ENCODE data around the gene DPH6. TPM values are rescaled to one million over a fixed set of nuclear protein-coding genes. Genes with fewer than 3 reads are reported as not detected.

DPH6 gene
- total RNA-seq, 1 donor from 2014 or later, result 41.1 TPM

GRCh38 chr15:35427091-35427490 is 118.9 kb downstream of the DPH6 start:
- Histone ChIP-seq H2AFZ (replicated peaks) (no peak overlapping the region), H4K20me1 (ENCODE audit: low read depth) (no peaks in the 10 kb centered on the region), H3K9ac (no peak overlapping the region), H3K4me2 (no peak overlapping the region), H3K27ac (no peak overlapping the region), H3K36me3 (no peaks in the 10 kb centered on the region), H3K4me1 (no peaks in the 10 kb centered on the region), H3K79me2 (ENCODE audit: low read depth) (no peaks in the 10 kb centered on the region), H3K4me3 (no peak overlapping the region), H3K9me3 (ENCODE audit: low read depth) (no peaks in the 10 kb centered on the region), H3F3A (ENCODE audit: low read depth) (no peaks in the 10 kb centered on the region), H3K27me3 (no peaks in the 10 kb centered on the region)
- Mint-ChIP-seq H3K27ac (no peak overlapping the region), H3K36me3 (peaks cover 2% of the 10 kb centered on the region), H3K27me3 (ENCODE audit: insufficient read depth, low read depth) (no peaks in the 10 kb centered on the region), H3K4me3 (no peak overlapping the region), H3K4me1 (peaks cover 8% of the 10 kb centered on the region), H3K9me3 (no peaks in the 10 kb centered on the region)
- no peak for DNase-seq (ENCODE audit: low spot score)
- no peak for TF ChIP-seq EZH2phosphoT487 (IDR thresholded peaks at IDR 0.05)
- TF ChIP-seq CTCF (IDR thresholded peaks at IDR 0.05), result no peak
- no peak for TF ChIP-seq EZH2 (IDR thresholded peaks at IDR 0.05)

- Histone ChIP-seq H3K4me2 (no peak overlapping the region), H3K9me3 (ENCODE audit: low read depth) (no peaks in the 10 kb centered on the region), H3K79me2 (ENCODE audit: low read depth) (no peaks in the 10 kb centered on the region), H3K27ac (no peak overlapping the region), H2AFZ (replicated peaks) (no peak overlapping the region), H3K4me1 (no peaks in the 10 kb centered on the region), H3K4me3 (no peak overlapping the region), H3F3A (ENCODE audit: low read depth) (no peaks in the 10 kb centered on the region), H3K9ac (no peak overlapping the region), H3K27me3 (no peaks in the 10 kb centered on the region), H4K20me1 (ENCODE audit: low read depth) (no peaks in the 10 kb centered on the region), H3K36me3 (no peaks in the 10 kb centered on the region)
- H3K4me1 Mint-ChIP-seq, result no peaks in the 10 kb centered on the region
- no peaks in the 10 kb centered on the region for H3K9me3 Mint-ChIP-seq
- no peak overlapping the region for H3K27ac Mint-ChIP-seq
- TF ChIP-seq CTCF (IDR thresholded peaks at IDR 0.05) (no peak), EZH2phosphoT487 (IDR thresholded peaks at IDR 0.05) (no peak), EZH2 (IDR thresholded peaks at IDR 0.05) (no peak)
- H3K4me3 Mint-ChIP-seq, result no peak overlapping the region
- DNase-seq (ENCODE audit: low spot score), result no peak
- no peaks in the 10 kb centered on the region for H3K27me3 Mint-ChIP-seq (ENCODE audit: insufficient read depth, low read depth)
- H3K36me3 Mint-ChIP-seq, result no peaks in the 10 kb centered on the region
These were observed 135.2 kb downstream of the DPH6 start for GRCh38 chr15:35410775-35411174.

DNA sequence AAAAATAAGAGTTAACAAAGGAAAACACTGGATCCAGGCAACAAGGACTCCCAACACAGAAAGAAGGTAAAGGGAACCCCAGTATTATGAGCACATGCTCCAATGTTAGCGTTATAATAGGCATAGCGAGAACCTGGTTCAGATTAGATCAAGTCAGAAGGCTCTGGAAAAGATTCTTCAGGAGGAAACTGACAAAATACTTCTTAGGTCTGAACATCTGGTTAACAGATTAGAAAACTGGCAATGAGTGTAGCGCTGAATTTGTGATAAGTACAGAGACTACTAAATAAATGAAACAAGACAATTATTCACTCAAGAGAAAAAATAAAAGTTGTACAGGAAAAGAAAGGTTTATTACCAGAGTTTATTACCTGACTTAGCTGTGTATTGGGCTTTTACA is 146.1 kb downstream of the DPH6 start:
- H3K4me1 Mint-ChIP-seq, result peaks cover 19% of the 10 kb centered on the region
- Histone ChIP-seq H3F3A (ENCODE audit: low read depth) (no peaks in the 10 kb centered on the region), H3K27me3 (no peaks in the 10 kb centered on the region), H3K36me3 (no peaks in the 10 kb centered on the region), H2AFZ (replicated peaks) (no peak overlapping the region), H3K79me2 (ENCODE audit: low read depth) (no peaks in the 10 kb centered on the region), H3K4me3 (no peak overlapping the region), H4K20me1 (ENCODE audit: low read depth) (no peaks in the 10 kb centered on the region), H3K4me2 (no peak overlapping the region), H3K27ac (no peak overlapping the region), H3K4me1 (peaks cover 21% of the 10 kb centered on the region), H3K9ac (no peak overlapping the region), H3K9me3 (ENCODE audit: low read depth) (no peaks in the 10 kb centered on the region)
- H3K27ac Mint-ChIP-seq, result no peak overlapping the region
- TF ChIP-seq EZH2phosphoT487 (IDR thresholded peaks at IDR 0.05), result no peak
- TF ChIP-seq CTCF (IDR thresholded peaks at IDR 0.05), result no peak
- no peak for TF ChIP-seq EZH2 (IDR thresholded peaks at IDR 0.05)
- H3K4me3 Mint-ChIP-seq, result no peak overlapping the region
- no peaks in the 10 kb centered on the region for H3K9me3 Mint-ChIP-seq
- DNase-seq (ENCODE audit: low spot score), result no peak
- H3K36me3 Mint-ChIP-seq, result peaks cover 10% of the 10 kb centered on the region
- peaks cover 4% of the 10 kb centered on the region for H3K27me3 Mint-ChIP-seq (ENCODE audit: insufficient read depth, low read depth)
